Transverse colon (tissue), 4 donors: Measurements from ENCODE around the gene SLC25A1. TPM values are rescaled to one million over a fixed set of nuclear protein-coding genes. Genes with fewer than 3 reads are reported as not detected.

Source experiments
- DNase-seq: peaks from one replicate; pipeline ENCODE4 v3.0.0-alpha.2; 2019
- H3K27ac ChIP-seq, 4 donors: fragments of 200-600 bp; sonication (generic); 2 replicates each; pipeline ENCODE4 v1.5.1; 2016 to 2018; ENCODE audit warnings: inconsistent platforms in 4 of 4
- H3K27me3 ChIP-seq: fragments of 200-600 bp; sonication (generic); 2 replicates; pipeline ENCODE4 v1.5.1; 2017; ENCODE audit warnings: inconsistent platforms
- H3K36me3 ChIP-seq, 4 donors: fragments of 200-600 bp; sonication (generic); 2 replicates each; pipeline ENCODE4 v1.5.1; 2017 to 2019; ENCODE audit warnings: inconsistent platforms in 4 of 4
- H3K4me1 ChIP-seq, 4 donors: fragments of 200-600 bp; sonication (generic); 2 replicates each; pipeline ENCODE4 v1.5.1; 2017 to 2020; ENCODE audit warnings: inconsistent platforms in 4 of 4
- H3K4me3 ChIP-seq, 4 donors: fragments of 200-600 bp; sonication (generic); 1 replicate in 1 of 4; 2 replicates in 3 of 4; pipeline versions ENCODE4 v1.5.1 to v1.6.1; 2017 to 2019; ENCODE audit warnings: inconsistent platforms in 4 of 4
- H3K9me3 ChIP-seq, 2 donors: fragments of 200-600 bp; sonication (generic); 2 replicates each; pipeline ENCODE4 v1.5.1; 2017 to 2019; ENCODE audit warnings: inconsistent platforms in 2 of 2
- CTCF ChIP-seq, 5 experiments: fragments of 200-600 bp in 3 of 5; fragments of 450-650 bp in 2 of 5; sonication (generic) in 3 of 5; IDR thresholded peaks; 1 replicate in 2 of 5; 2 replicates in 3 of 5; pipeline ENCODE4 v1.5.1; 2016 to 2017; ENCODE audit warnings: antibody characterized with exemption in 5 of 5, inconsistent platforms in 3 of 5, mild to moderate bottlenecking in 2 of 5, moderate library complexity in 1 of 5
- EP300 ChIP-seq: sonication (generic); formaldehyde crosslinking; IDR thresholded peaks from one replicate; pipeline ENCODE4 v1.6.1; 2017; ENCODE audit warnings: antibody characterized with exemption, low read depth
- POLR2A ChIP-seq: fragments of 450-650 bp; IDR thresholded peaks from one replicate; pipeline ENCODE4 v1.6.1; 2016; ENCODE audit warnings: antibody characterized with exemption, mild to moderate bottlenecking, moderate library complexity
- POLR2AphosphoS5 ChIP-seq, 3 donors: sonication (generic); formaldehyde crosslinking; IDR thresholded peaks; one replicate each; pipeline ENCODE4 v1.6.1; 2016; ENCODE audit warnings: antibody characterized with exemption in 3 of 3
- WGBS, 2 donors: methylation state at CpG; one replicate each; pipeline ENCODE4 v1.1.5; 2018; ENCODE audit warnings: low coverage in 1 of 2; 5-methylcytosine and 5-hydroxymethylcytosine counted together
- in situ Hi-C, 4 donors: fragments of 200-750 bp; cut with MboI; loops; one replicate each; pipeline versions ENCODE4 v1.15.0 to v1.15.1; 2017; ENCODE audit warnings: low sequenced_read_pairs in 3 of 4, low pct_ligation_motif_present in 1 of 4, low pct_unique_long_range_greater_than_20kb in 1 of 4
- intact Hi-C: fragments of 100-400 bp; cut with DNase I; formaldehyde crosslinking; loops from one replicate; pipeline ENCODE4 v1.15.1; 2023; ENCODE audit warnings: low total_unique reads
- total RNA-seq, 4 donors: library from RNA; depleted of rRNA; stranded (reverse); fragments of >200 nt; gene quantifications; one replicate each; pipeline ENCODE4 v1.1.0, GENCODE V29; 2016

The SLC25A1 gene
- total RNA-seq, 4 donors from 2014 or later: 80.2 to 146 (median 132) TPM

DNA sequence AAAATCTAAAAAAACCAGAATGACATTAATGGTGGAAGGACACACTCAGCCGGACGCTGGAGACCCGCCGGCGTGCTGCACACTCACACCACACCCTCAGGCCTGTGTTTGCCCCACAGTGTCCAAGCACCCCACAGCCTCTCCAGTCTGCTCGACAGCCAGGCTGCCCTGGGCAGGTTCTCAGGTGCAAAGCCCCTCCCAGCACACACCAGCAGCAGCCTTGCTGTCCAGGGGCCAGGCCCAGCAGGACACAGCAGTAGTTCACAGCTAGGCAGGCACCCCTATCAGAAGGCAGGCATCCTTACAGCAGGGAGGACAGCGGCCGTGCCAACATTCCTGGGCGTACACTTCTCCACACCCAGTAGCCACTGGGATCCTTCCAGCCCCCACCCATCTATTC lies 1.7 kb upstream of the SLC25A1 start:
- in situ Hi-C loops: loop anchor here in 1 of 4 donors (25.0 kb wide), 1 partner anchor 457 kb away; no protein-coding TSS in a partner anchor
- 97% methylated on average over 6 of the region's 9 CpGs; no CpG with 5 or more reads in 1 of the 2 donors for WGBS, 2 donors
- Histone ChIP-seq H3K27ac (peak overlapping the region in 1 of 4 donors; percentile 96), H3K4me3 (no peak overlapping the region), H3K9me3 (no peaks in the 10 kb centered on the region), H3K4me1 (peaks cover 10 to 27% (median 20%) of the 10 kb centered on the region in 4 donors), H3K27me3 (no peaks in the 10 kb centered on the region), H3K36me3 (no peaks in the 10 kb centered on the region)
- no peak for DNase-seq
- TF ChIP-seq CTCF (IDR thresholded peaks at IDR 0.05) (no peak), POLR2AphosphoS5 (IDR thresholded peaks at IDR 0.05) (no peak), EP300 (no peak), POLR2A (no peak)
- intact Hi-C loops: no loop called here

GRCh38 chr22:19179497-19180048 lies 1.0 kb upstream of the SLC25A1 start:
- intact Hi-C loops: no loop called here
- Histone ChIP-seq H3K27me3 (no peaks in the 10 kb centered on the region), H3K9me3 (no peaks in the 10 kb centered on the region), H3K36me3 (no peaks in the 10 kb centered on the region), H3K27ac (peak overlapping the region; percentile 94 to 97 (median 96)), H3K4me1 (peaks cover 10 to 27% (median 23%) of the 10 kb centered on the region in 4 donors), H3K4me3 (peak overlapping the region in 3 of 4 donors; percentile 87 to 92 (median 89))
- in situ Hi-C loops: loop anchor here in 1 of 4 donors (25.0 kb wide), 1 partner anchor 458 kb away; no protein-coding TSS in a partner anchor
- DNase-seq: peak; percentile 86
- TF ChIP-seq POLR2A (no peak), EP300 (no peak), POLR2AphosphoS5 (IDR thresholded peaks at IDR 0.05) (no peak), CTCF (IDR thresholded peaks at IDR 0.05) (peak; percentile 66 to 84 (median 67))
- WGBS, 2 donors: 0 to 30% methylated on average over 1 to 15 of the region's 15 CpGs

GRCh38 chr22:19178065-19178656 lies 375 bp downstream of the SLC25A1 start:
- Histone ChIP-seq H3K27ac (peak overlapping the region; percentile 94 to 97 (median 96)), H3K4me3 (peak overlapping the region; percentile 87 to 92 (median 88)), H3K9me3 (no peaks in the 10 kb centered on the region), H3K4me1 (peaks cover 17 to 38% (median 34%) of the 10 kb centered on the region in 4 donors), H3K36me3 (no peaks in the 10 kb centered on the region), H3K27me3 (no peaks in the 10 kb centered on the region)
- TF ChIP-seq POLR2A (peak; percentile 64), EP300 (no peak), POLR2AphosphoS5 (IDR thresholded peaks at IDR 0.05) (peak in 1 of 3 donors; percentile 54), CTCF (IDR thresholded peaks at IDR 0.05) (no peak)
- peak; percentile 72 for DNase-seq
- no CpG with 5 or more reads among the region's 80 CpGs for WGBS, 2 donors
- in situ Hi-C loops: loop anchor here in 1 of 4 donors (25.0 kb wide), 1 partner anchor 459 kb away; no protein-coding TSS in a partner anchor
- intact Hi-C loops: no loop called here
